GM18526 (cell line): ENCODE measurements around the gene CD300A.

ENCODE experiments used
- POLR2A ChIP-seq: IDR thresholded peaks from 3 replicates; pipeline ENCODE4 v1.6.1; 2011; ENCODE audit not compliant: insufficient read length; ENCODE audit errors: extremely low read depth

CD300A gene

GRCh38 chr17:74466111-74466827 is at the start of gene CD300A:
Gene CD300A, plus strand, starts transcription at chr17:74466634. Its CDS starts 70 bp downstream, at chr17:74466704.
- TF ChIP-seq POLR2A: no peak

GRCh38 chr17:74417178-74418045 is 49.0 kb upstream of the CD300A start:
- no peak for TF ChIP-seq POLR2A

GRCh38 chr17:74419928-74420411 is 46.5 kb upstream of the CD300A start:
- TF ChIP-seq POLR2A: no peak

- TF ChIP-seq POLR2A: no peak
Measured at GRCh38 chr17:74424117-74424516, 42.3 kb upstream of the CD300A start.

GRCh38 chr17:74424657-74425056 is 41.8 kb upstream of the CD300A start:
- no peak for TF ChIP-seq POLR2A

- no peak for TF ChIP-seq POLR2A
Measured at GRCh38 chr17:74426551-74427047, 39.8 kb upstream of the CD300A start.

- no peak for TF ChIP-seq POLR2A
Measured at GRCh38 chr17:74427048-74427762, 39.2 kb upstream of the CD300A start.

GRCh38 chr17:74427763-74428153 is 38.7 kb upstream of the CD300A start:
- TF ChIP-seq POLR2A: no peak

- no peak for TF ChIP-seq POLR2A
Measured at GRCh38 chr17:74429604-74430384, 36.6 kb upstream of the CD300A start.

- TF ChIP-seq POLR2A: no peak
Measured at GRCh38 chr17:74430385-74430705, 36.1 kb upstream of the CD300A start.

GRCh38 chr17:74430706-74431567 is 35.5 kb upstream of the CD300A start:
- no peak for TF ChIP-seq POLR2A

- TF ChIP-seq POLR2A: no peak
Measured at GRCh38 chr17:74431568-74432423, 34.6 kb upstream of the CD300A start, which contains the start of gene GPRC5C. Gene GPRC5C, plus strand, starts transcription at chr17:74432088. Its CDS starts 7,689 bp downstream, at chr17:74439777.

- TF ChIP-seq POLR2A: no peak
Measured at GRCh38 chr17:74432424-74432690, 34.1 kb upstream of the CD300A start.

GRCh38 chr17:74432766-74433391 is 33.6 kb upstream of the CD300A start:
- no peak for TF ChIP-seq POLR2A
